Measurements from ENCODE around the gene CFAP97D2.

Gene CFAP97D2

DNA sequence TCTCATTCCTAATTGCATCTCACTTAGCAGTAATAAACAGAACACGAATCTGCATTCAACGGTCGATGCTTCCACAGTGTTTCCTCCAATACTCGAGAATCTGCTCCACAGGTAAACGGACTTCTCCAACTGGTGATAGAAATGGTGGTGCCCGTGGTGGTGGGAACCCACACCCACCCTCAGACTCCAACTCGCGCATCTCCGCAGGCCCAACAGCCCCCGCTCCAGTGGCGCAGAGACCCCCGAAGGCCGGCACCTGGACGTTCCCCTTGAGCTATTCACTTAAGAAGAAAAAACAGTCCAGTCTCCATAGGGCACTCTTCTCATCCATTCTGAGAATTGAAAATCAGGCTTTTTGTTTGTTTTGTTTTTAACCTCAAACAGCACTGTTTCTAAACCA is 32.9 kb upstream of the CFAP97D2 start:
- Histone ChIP-seq H3K27ac (ENCODE audit: low read length, poor library complexity, severe bottlenecking) (no peak overlapping the region), H3K79me1 (replicated peaks; ENCODE audit: low read length, poor library complexity, severe bottlenecking) (no peaks in the 10 kb centered on the region), H3K36me3 (ENCODE audit: control insufficient read depth in 1 of 2, insufficient read depth in 2 of 2, low read depth in 1 of 2, low read length in 2 of 2) (no peaks in the 10 kb centered on the region), H4K91ac (ENCODE audit: low read length) (no peak overlapping the region), H2BK12ac (ENCODE audit: low read length in 2 of 2) (no peak overlapping the region), H3K23ac (ENCODE audit: low read length in 2 of 2) (no peak overlapping the region), H4K8ac (ENCODE audit: low read length) (no peak overlapping the region), H3K4me1 (ENCODE audit: control insufficient read depth, insufficient read depth, low read depth, low read length) (peaks cover 16% of the 10 kb centered on the region), H3K9me3 (ENCODE audit: control insufficient read depth, low read length) (no peaks in the 10 kb centered on the region), H2AK5ac (ENCODE audit: low read length, severe bottlenecking) (no peak overlapping the region), H3K27me3 (ENCODE audit: control insufficient read depth in 1 of 2, insufficient read depth in 1 of 2, low read length in 2 of 2) (peaks cover 11 to 57% of the 10 kb centered on the region in 2 experiments), H2BK15ac (ENCODE audit: low read depth, poor library complexity, severe bottlenecking) (no peak overlapping the region), H3K9ac (ENCODE audit: low read length) (no peak overlapping the region), H3K4ac (ENCODE audit: low read depth in 1 of 2, low read length in 2 of 2) (no peak overlapping the region), H2BK120ac (ENCODE audit: low read depth, low read length) (no peak overlapping the region), H2AFZ (ENCODE audit: low read depth, low read length) (no peak overlapping the region), H3K4me3 (ENCODE audit: insufficient read depth in 1 of 2, low read depth in 1 of 2, low read length in 2 of 2) (no peak overlapping the region), H3K14ac (ENCODE audit: low read length in 2 of 2) (peak overlapping the region in 1 of 2 experiments; percentile 61), H3K18ac (ENCODE audit: low read depth in 1 of 2, low read length in 2 of 2) (no peak overlapping the region), H2BK5ac (ENCODE audit: low read depth, low read length, poor library complexity, severe bottlenecking) (no peak overlapping the region), H3K4me2 (ENCODE audit: low read length, poor library complexity, severe bottlenecking) (no peak overlapping the region)
- no peak for DNase-seq
- WGBS = 95% methylated on average over 14 of the region's 14 CpGs

GRCh38 chr13:114146629-114147028 is 32.4 kb upstream of the CFAP97D2 start:
- Histone ChIP-seq H2BK120ac (ENCODE audit: low read depth, low read length) (no peak overlapping the region), H2AK5ac (ENCODE audit: low read length, severe bottlenecking) (no peak overlapping the region), H3K4ac (ENCODE audit: low read depth in 1 of 2, low read length in 2 of 2) (no peak overlapping the region), H3K9me3 (ENCODE audit: control insufficient read depth, low read length) (no peaks in the 10 kb centered on the region), H3K23ac (ENCODE audit: low read length in 2 of 2) (no peak overlapping the region), H3K27ac (ENCODE audit: low read length, poor library complexity, severe bottlenecking) (no peak overlapping the region), H2BK15ac (ENCODE audit: low read depth, poor library complexity, severe bottlenecking) (no peak overlapping the region), H3K18ac (ENCODE audit: low read depth in 1 of 2, low read length in 2 of 2) (no peak overlapping the region), H4K8ac (ENCODE audit: low read length) (peak overlapping the region; percentile 33), H3K36me3 (ENCODE audit: control insufficient read depth in 1 of 2, insufficient read depth in 2 of 2, low read depth in 1 of 2, low read length in 2 of 2) (no peaks in the 10 kb centered on the region), H3K4me1 (ENCODE audit: control insufficient read depth, insufficient read depth, low read depth, low read length) (peaks cover 11% of the 10 kb centered on the region), H2AFZ (ENCODE audit: low read depth, low read length) (no peak overlapping the region), H3K4me2 (ENCODE audit: low read length, poor library complexity, severe bottlenecking) (no peak overlapping the region), H3K4me3 (ENCODE audit: insufficient read depth in 1 of 2, low read depth in 1 of 2, low read length in 2 of 2) (no peak overlapping the region), H2BK5ac (ENCODE audit: low read depth, low read length, poor library complexity, severe bottlenecking) (no peak overlapping the region), H2BK12ac (ENCODE audit: low read length in 2 of 2) (no peak overlapping the region), H3K27me3 (ENCODE audit: control insufficient read depth in 1 of 2, insufficient read depth in 1 of 2, low read length in 2 of 2) (peaks cover 11 to 53% of the 10 kb centered on the region in 2 experiments), H3K79me1 (replicated peaks; ENCODE audit: low read length, poor library complexity, severe bottlenecking) (no peaks in the 10 kb centered on the region), H3K14ac (ENCODE audit: low read length in 2 of 2) (no peak overlapping the region), H4K91ac (ENCODE audit: low read length) (no peak overlapping the region), H3K9ac (ENCODE audit: low read length) (no peak overlapping the region)
- WGBS = 58% methylated on average over 10 of the region's 10 CpGs
- no peak for DNase-seq

GRCh38 chr13:114147803-114148520 is 31.1 kb upstream of the CFAP97D2 start:
- peaks cover 24 to 41% of the 10 kb centered on the region in 2 experiments for H3K27me3 ChIP-seq (ENCODE audit: control insufficient read depth in 1 of 2, insufficient read depth in 1 of 2, low read length in 2 of 2)
- H3K4me3 ChIP-seq (ENCODE audit: insufficient read depth in 1 of 2, low read depth in 1 of 2, low read length in 2 of 2) = no peak overlapping the region
- no peaks in the 10 kb centered on the region for H3K9me3 ChIP-seq (ENCODE audit: control insufficient read depth, low read length)
- H3K4me1 ChIP-seq (ENCODE audit: control insufficient read depth, insufficient read depth, low read depth, low read length) = peaks cover 2% of the 10 kb centered on the region
- no peak overlapping the region for H2BK15ac ChIP-seq (ENCODE audit: low read depth, poor library complexity, severe bottlenecking)
- H3K18ac ChIP-seq (ENCODE audit: low read depth in 1 of 2, low read length in 2 of 2) = no peak overlapping the region
- no peak overlapping the region for H2BK5ac ChIP-seq (ENCODE audit: low read depth, low read length, poor library complexity, severe bottlenecking)
- no peak overlapping the region for H4K91ac ChIP-seq (ENCODE audit: low read length)
- no peak overlapping the region for H4K8ac ChIP-seq (ENCODE audit: low read length)
- no peak overlapping the region for H3K4me2 ChIP-seq (ENCODE audit: low read length, poor library complexity, severe bottlenecking)
- no peak overlapping the region for H3K14ac ChIP-seq (ENCODE audit: low read length in 2 of 2)
- no peaks in the 10 kb centered on the region for H3K36me3 ChIP-seq (ENCODE audit: control insufficient read depth in 1 of 2, insufficient read depth in 2 of 2, low read depth in 1 of 2, low read length in 2 of 2)
- H3K23ac ChIP-seq (ENCODE audit: low read length in 2 of 2) = no peak overlapping the region
- H3K9ac ChIP-seq (ENCODE audit: low read length) = no peak overlapping the region
- H3K79me1 ChIP-seq (replicated peaks; ENCODE audit: low read length, poor library complexity, severe bottlenecking) = no peaks in the 10 kb centered on the region
- H2AK5ac ChIP-seq (ENCODE audit: low read length, severe bottlenecking) = no peak overlapping the region
- H2BK12ac ChIP-seq (ENCODE audit: low read length in 2 of 2) = no peak overlapping the region
- H3K27ac ChIP-seq (ENCODE audit: low read length, poor library complexity, severe bottlenecking) = no peak overlapping the region
- no peak for DNase-seq
- no peak overlapping the region for H2AFZ ChIP-seq (ENCODE audit: low read depth, low read length)
- 86% methylated on average over 18 of the region's 22 CpGs for WGBS
- H2BK120ac ChIP-seq (ENCODE audit: low read depth, low read length) = no peak overlapping the region
- no peak overlapping the region for H3K4ac ChIP-seq (ENCODE audit: low read depth in 1 of 2, low read length in 2 of 2)

GRCh38 chr13:114148521-114148855 is 30.6 kb upstream of the CFAP97D2 start:
- H3K27ac ChIP-seq (ENCODE audit: low read length, poor library complexity, severe bottlenecking) = no peak overlapping the region
- no peak overlapping the region for H4K8ac ChIP-seq (ENCODE audit: low read length)
- no peak overlapping the region for H3K9ac ChIP-seq (ENCODE audit: low read length)
- H3K79me1 ChIP-seq (replicated peaks; ENCODE audit: low read length, poor library complexity, severe bottlenecking) = no peaks in the 10 kb centered on the region
- H3K4me3 ChIP-seq (ENCODE audit: insufficient read depth in 1 of 2, low read depth in 1 of 2, low read length in 2 of 2) = no peak overlapping the region
- 94% methylated on average over 8 of the region's 8 CpGs for WGBS
- H2BK120ac ChIP-seq (ENCODE audit: low read depth, low read length) = no peak overlapping the region
- no peak overlapping the region for H3K4ac ChIP-seq (ENCODE audit: low read depth in 1 of 2, low read length in 2 of 2)
- no peaks in the 10 kb centered on the region for H3K9me3 ChIP-seq (ENCODE audit: control insufficient read depth, low read length)
- no peak overlapping the region for H2AFZ ChIP-seq (ENCODE audit: low read depth, low read length)
- H3K18ac ChIP-seq (ENCODE audit: low read depth in 1 of 2, low read length in 2 of 2) = no peak overlapping the region
- no peaks in the 10 kb centered on the region for H3K4me1 ChIP-seq (ENCODE audit: control insufficient read depth, insufficient read depth, low read depth, low read length)
- no peak overlapping the region for H2BK5ac ChIP-seq (ENCODE audit: low read depth, low read length, poor library complexity, severe bottlenecking)
- H3K36me3 ChIP-seq (ENCODE audit: control insufficient read depth in 1 of 2, insufficient read depth in 2 of 2, low read depth in 1 of 2, low read length in 2 of 2) = no peaks in the 10 kb centered on the region
- no peak overlapping the region for H3K23ac ChIP-seq (ENCODE audit: low read length in 2 of 2)
- H4K91ac ChIP-seq (ENCODE audit: low read length) = no peak overlapping the region
- H3K4me2 ChIP-seq (ENCODE audit: low read length, poor library complexity, severe bottlenecking) = no peak overlapping the region
- no peak overlapping the region for H2BK12ac ChIP-seq (ENCODE audit: low read length in 2 of 2)
- H3K27me3 ChIP-seq (ENCODE audit: control insufficient read depth in 1 of 2, insufficient read depth in 1 of 2, low read length in 2 of 2) = peaks cover 28 to 36% of the 10 kb centered on the region in 2 experiments
- no peak overlapping the region for H2BK15ac ChIP-seq (ENCODE audit: low read depth, poor library complexity, severe bottlenecking)
- H3K14ac ChIP-seq (ENCODE audit: low read length in 2 of 2) = no peak overlapping the region
- DNase-seq = no peak
- no peak overlapping the region for H2AK5ac ChIP-seq (ENCODE audit: low read length, severe bottlenecking)
